Transverse colon (tissue), 4 donors: ENCODE results near the gene ENOX1. TPM values are rescaled to one million over a fixed set of nuclear protein-coding genes. Genes with fewer than 3 reads are reported as not detected.

Source experiments
- DNase-seq: peaks from one replicate; pipeline ENCODE4 v3.0.0-alpha.2; 2019
- H3K27ac ChIP-seq, 4 donors: fragments of 200-600 bp; sonication (generic); 2 replicates each; pipeline ENCODE4 v1.5.1; 2016 to 2018; ENCODE audit warnings: inconsistent platforms in 4 of 4
- H3K27me3 ChIP-seq: fragments of 200-600 bp; sonication (generic); 2 replicates; pipeline ENCODE4 v1.5.1; 2017; ENCODE audit warnings: inconsistent platforms
- H3K36me3 ChIP-seq, 4 donors: fragments of 200-600 bp; sonication (generic); 2 replicates each; pipeline ENCODE4 v1.5.1; 2017 to 2019; ENCODE audit warnings: inconsistent platforms in 4 of 4
- H3K4me1 ChIP-seq, 4 donors: fragments of 200-600 bp; sonication (generic); 2 replicates each; pipeline ENCODE4 v1.5.1; 2017 to 2020; ENCODE audit warnings: inconsistent platforms in 4 of 4
- H3K4me3 ChIP-seq, 4 donors: fragments of 200-600 bp; sonication (generic); 1 replicate in 1 of 4; 2 replicates in 3 of 4; pipeline versions ENCODE4 v1.5.1 to v1.6.1; 2017 to 2019; ENCODE audit warnings: inconsistent platforms in 4 of 4
- H3K9me3 ChIP-seq, 2 donors: fragments of 200-600 bp; sonication (generic); 2 replicates each; pipeline ENCODE4 v1.5.1; 2017 to 2019; ENCODE audit warnings: inconsistent platforms in 2 of 2
- CTCF ChIP-seq, 5 experiments: fragments of 200-600 bp in 3 of 5; fragments of 450-650 bp in 2 of 5; sonication (generic) in 3 of 5; IDR thresholded peaks; 1 replicate in 2 of 5; 2 replicates in 3 of 5; pipeline ENCODE4 v1.5.1; 2016 to 2017; ENCODE audit warnings: antibody characterized with exemption in 5 of 5, inconsistent platforms in 3 of 5, mild to moderate bottlenecking in 2 of 5, moderate library complexity in 1 of 5
- EP300 ChIP-seq: sonication (generic); formaldehyde crosslinking; IDR thresholded peaks from one replicate; pipeline ENCODE4 v1.6.1; 2017; ENCODE audit warnings: antibody characterized with exemption, low read depth
- POLR2A ChIP-seq: fragments of 450-650 bp; IDR thresholded peaks from one replicate; pipeline ENCODE4 v1.6.1; 2016; ENCODE audit warnings: antibody characterized with exemption, mild to moderate bottlenecking, moderate library complexity
- POLR2AphosphoS5 ChIP-seq, 3 donors: sonication (generic); formaldehyde crosslinking; IDR thresholded peaks; one replicate each; pipeline ENCODE4 v1.6.1; 2016; ENCODE audit warnings: antibody characterized with exemption in 3 of 3
- WGBS, 2 donors: methylation state at CpG; one replicate each; pipeline ENCODE4 v1.1.5; 2018; ENCODE audit warnings: low coverage in 1 of 2; 5-methylcytosine and 5-hydroxymethylcytosine counted together
- in situ Hi-C, 4 donors: fragments of 200-750 bp; cut with MboI; loops; one replicate each; pipeline versions ENCODE4 v1.15.0 to v1.15.1; 2017; ENCODE audit warnings: low sequenced_read_pairs in 3 of 4, low pct_ligation_motif_present in 1 of 4, low pct_unique_long_range_greater_than_20kb in 1 of 4
- intact Hi-C: fragments of 100-400 bp; cut with DNase I; formaldehyde crosslinking; loops from one replicate; pipeline ENCODE4 v1.15.1; 2023; ENCODE audit warnings: low total_unique reads
- total RNA-seq, 4 donors: library from RNA; depleted of rRNA; stranded (reverse); fragments of >200 nt; gene quantifications; one replicate each; pipeline ENCODE4 v1.1.0, GENCODE V29; 2016

The ENOX1 gene
- total RNA-seq, 4 donors from 2014 or later = 1.5 to 6.4 (median 2.2) TPM

GRCh38 chr13:43237616-43238015 is 549.2 kb downstream of the ENOX1 start:
- Histone ChIP-seq H3K27ac (no peak overlapping the region), H3K4me1 (no peaks in the 10 kb centered on the region), H3K4me3 (no peak overlapping the region), H3K9me3 (no peaks in the 10 kb centered on the region), H3K27me3 (no peaks in the 10 kb centered on the region), H3K36me3 (no peaks in the 10 kb centered on the region)
- intact Hi-C loops = no loop called here
- DNase-seq = no peak
- WGBS, 2 donors = 57 to 81% methylated on average over 4 of the region's 4 CpGs
- in situ Hi-C loops = no loop called here
- TF ChIP-seq CTCF (IDR thresholded peaks at IDR 0.05) = no peak
- no peak for TF ChIP-seq POLR2A
- TF ChIP-seq EP300 = no peak
- TF ChIP-seq POLR2AphosphoS5 (IDR thresholded peaks at IDR 0.05) = no peak

- H3K9me3 ChIP-seq = no peaks in the 10 kb centered on the region
- H3K4me3 ChIP-seq = no peak overlapping the region
- intact Hi-C loops (no loop called here), in situ Hi-C loops (no loop called here)
- TF ChIP-seq POLR2A (no peak), EP300 (no peak), CTCF (IDR thresholded peaks at IDR 0.05) (no peak), POLR2AphosphoS5 (IDR thresholded peaks at IDR 0.05) (no peak)
- H3K27me3 ChIP-seq = no peaks in the 10 kb centered on the region
- DNase-seq = no peak
- 35 to 57% methylated on average over 1 of the region's 1 CpG for WGBS, 2 donors
- H3K36me3 ChIP-seq = no peaks in the 10 kb centered on the region
- H3K4me1 ChIP-seq = no peaks in the 10 kb centered on the region
- no peak overlapping the region for H3K27ac ChIP-seq
Measured at GRCh38 chr13:43235028-43235427, 551.7 kb downstream of the ENOX1 start.

- H3K27ac ChIP-seq = no peak overlapping the region
Measured at GRCh38 chr13:43232873-43233265, 553.9 kb downstream of the ENOX1 start.

DNA sequence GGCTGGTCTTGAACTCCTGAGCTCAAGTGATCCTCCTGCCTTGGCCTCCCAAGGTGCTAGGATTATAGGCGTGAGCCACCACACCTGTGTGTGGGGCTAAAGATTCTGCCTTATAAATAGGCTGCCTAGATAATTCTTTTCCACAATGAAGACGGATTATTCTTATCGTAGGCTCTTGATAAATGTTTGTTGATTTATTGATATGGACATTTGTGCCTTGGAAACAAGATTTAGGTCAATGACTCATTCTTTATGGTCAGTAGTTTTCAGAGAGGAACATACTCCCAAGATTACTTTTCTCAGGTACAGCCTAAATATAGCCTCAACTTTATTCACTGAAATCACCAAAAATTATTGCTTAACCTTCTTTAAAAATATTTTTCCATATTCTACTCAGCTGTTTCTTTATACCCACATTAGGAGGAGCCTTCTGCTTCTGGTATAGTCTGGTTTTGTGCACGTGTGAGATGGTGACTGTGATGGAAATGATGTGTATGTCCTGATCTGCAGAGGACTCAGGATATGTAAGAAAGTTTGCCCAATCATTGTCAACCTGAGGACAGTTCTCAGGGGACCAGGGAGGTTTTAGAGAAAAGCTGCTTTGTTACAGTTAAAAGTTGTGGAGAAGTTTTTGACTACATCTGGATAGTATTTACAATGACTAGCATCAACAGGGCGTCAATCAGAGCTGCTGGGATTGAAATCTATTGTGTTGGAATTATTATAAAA is 554.5 kb downstream of the ENOX1 start:
- WGBS, 2 donors = 60 to 78% methylated on average over 3 to 5 of the region's 5 CpGs
- no peaks in the 10 kb centered on the region for H3K9me3 ChIP-seq
- no peak for DNase-seq
- H3K27ac ChIP-seq = no peak overlapping the region
- in situ Hi-C loops = no loop called here
- H3K36me3 ChIP-seq = no peaks in the 10 kb centered on the region
- H3K4me1 ChIP-seq = no peaks in the 10 kb centered on the region
- no peak overlapping the region for H3K4me3 ChIP-seq
- H3K27me3 ChIP-seq = no peaks in the 10 kb centered on the region
- intact Hi-C loops = no loop called here
- TF ChIP-seq POLR2A (no peak), CTCF (IDR thresholded peaks at IDR 0.05) (no peak), POLR2AphosphoS5 (IDR thresholded peaks at IDR 0.05) (no peak), EP300 (no peak)

More at GRCh38 chr13:43232873-43233265, 553.9 kb downstream of the ENOX1 start:
- in situ Hi-C loops = no loop called here
- Histone ChIP-seq H3K9me3 (no peaks in the 10 kb centered on the region), H3K27me3 (no peaks in the 10 kb centered on the region), H3K4me1 (no peaks in the 10 kb centered on the region), H3K36me3 (no peaks in the 10 kb centered on the region), H3K4me3 (no peak overlapping the region)
- TF ChIP-seq POLR2AphosphoS5 (IDR thresholded peaks at IDR 0.05) (no peak), EP300 (no peak), CTCF (IDR thresholded peaks at IDR 0.05) (no peak), POLR2A (no peak)
- intact Hi-C loops = no loop called here
- no peak for DNase-seq
- WGBS, 2 donors = 65 to 90% methylated on average over 1 of the region's 1 CpG
